HG03520 (cell line): Measurements from ENCODE around the gene GLB1L2.

ENCODE experiments used
- ATAC-seq: cut with Tn5 transposase; IDR thresholded peaks from one replicate; pipeline ENCODE4 v1.9.1; 2021; ENCODE audit warnings: mild to moderate bottlenecking, moderate library complexity; ENCODE audit not compliant: unreplicated experiment

Gene GLB1L2

GRCh38 chr11:134417871-134418840, 86.4 kb downstream of the GLB1L2 start:
- ATAC-seq, result no peak

DNA sequence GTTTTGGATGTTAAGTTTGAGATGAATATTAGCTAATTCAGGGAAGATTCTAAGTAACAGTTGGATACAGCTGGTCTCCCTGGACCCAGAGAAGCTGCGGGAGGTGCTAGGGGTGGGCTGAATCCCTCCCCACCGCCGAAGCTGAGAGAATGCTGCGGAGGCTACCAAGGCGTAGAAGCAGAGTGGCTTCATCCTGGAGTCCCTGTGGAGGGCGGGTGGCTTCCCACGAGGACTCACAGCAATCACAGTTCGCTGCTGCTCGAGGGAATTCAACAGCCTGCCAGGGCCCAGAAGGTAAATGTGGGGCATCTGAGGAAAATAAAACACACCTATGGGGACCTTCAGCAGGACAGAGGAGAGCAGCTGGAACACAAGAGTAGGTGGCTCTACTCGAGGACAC, 91.3 kb downstream of the GLB1L2 start:
- ATAC-seq, result no peak

DNA sequence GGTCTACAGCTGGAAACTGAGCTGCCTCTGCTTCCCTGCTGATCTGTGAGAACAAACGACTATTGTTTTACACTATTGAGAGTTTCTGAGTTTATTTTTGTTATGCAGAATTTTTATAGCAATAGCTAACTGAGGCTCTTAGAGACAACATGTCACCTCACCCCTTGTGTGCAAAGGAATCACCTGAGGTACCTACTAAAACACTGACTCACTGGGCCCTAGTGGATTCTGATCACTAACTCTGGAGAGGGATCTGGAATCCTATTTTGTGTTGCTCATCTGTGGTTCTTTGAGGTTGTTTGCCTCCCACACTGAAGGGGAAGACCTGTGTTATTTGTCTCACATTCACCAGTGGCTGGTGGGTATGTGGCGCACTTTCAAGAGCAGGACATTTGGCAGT, 93.6 kb downstream of the GLB1L2 start:
- ATAC-seq, result no peak
